Ovary (tissue), 3 donors: ENCODE measurements around the gene TFG.

Experiments
- EP300 ChIP-seq: sonication (generic); formaldehyde crosslinking; IDR thresholded peaks from one replicate; pipeline ENCODE4 v1.6.1; 2017; ENCODE audit warnings: antibody characterized with exemption
- TF ChIP-seq, protein P1 (sequence below), 3 donors: fragments of 450-650 bp in 2 of 3; fragments of 200-600 bp in 1 of 3; IDR thresholded peaks; one replicate each; pipeline versions ENCODE4 v1.5.1 to v1.8.0; 2016 to 2022; ENCODE audit warnings: antibody characterized with exemption in 3 of 3, mild to moderate bottlenecking in 1 of 3
- donor health status: DM: no; HTN: no; CAD: no.

DNA sequence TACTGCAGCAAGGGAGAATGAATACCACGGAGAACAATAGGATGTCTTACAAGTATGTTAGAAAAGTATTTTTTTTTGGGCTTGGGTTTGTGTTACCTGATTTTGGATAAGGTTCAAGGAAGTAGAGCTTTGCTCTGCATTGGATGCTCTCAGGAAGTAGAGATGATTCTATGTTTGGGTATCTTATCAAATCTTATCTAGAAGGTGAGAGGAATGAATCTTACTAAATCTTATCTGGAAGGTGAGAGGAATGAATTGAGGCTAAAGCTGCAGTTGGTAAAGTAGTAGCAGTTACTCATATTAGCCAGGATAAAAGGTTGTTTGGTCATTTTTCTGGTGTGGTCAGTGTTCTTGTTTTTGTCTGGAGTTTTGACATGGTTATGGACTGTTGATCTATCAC, 17.4 kb downstream of the TFG start:
- TF ChIP-seq, protein P1, sequence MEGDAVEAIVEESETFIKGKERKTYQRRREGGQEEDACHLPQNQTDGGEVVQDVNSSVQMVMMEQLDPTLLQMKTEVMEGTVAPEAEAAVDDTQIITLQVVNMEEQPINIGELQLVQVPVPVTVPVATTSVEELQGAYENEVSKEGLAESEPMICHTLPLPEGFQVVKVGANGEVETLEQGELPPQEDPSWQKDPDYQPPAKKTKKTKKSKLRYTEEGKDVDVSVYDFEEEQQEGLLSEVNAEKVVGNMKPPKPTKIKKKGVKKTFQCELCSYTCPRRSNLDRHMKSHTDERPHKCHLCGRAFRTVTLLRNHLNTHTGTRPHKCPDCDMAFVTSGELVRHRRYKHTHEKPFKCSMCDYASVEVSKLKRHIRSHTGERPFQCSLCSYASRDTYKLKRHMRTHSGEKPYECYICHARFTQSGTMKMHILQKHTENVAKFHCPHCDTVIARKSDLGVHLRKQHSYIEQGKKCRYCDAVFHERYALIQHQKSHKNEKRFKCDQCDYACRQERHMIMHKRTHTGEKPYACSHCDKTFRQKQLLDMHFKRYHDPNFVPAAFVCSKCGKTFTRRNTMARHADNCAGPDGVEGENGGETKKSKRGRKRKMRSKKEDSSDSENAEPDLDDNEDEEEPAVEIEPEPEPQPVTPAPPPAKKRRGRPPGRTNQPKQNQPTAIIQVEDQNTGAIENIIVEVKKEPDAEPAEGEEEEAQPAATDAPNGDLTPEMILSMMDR (IDR thresholded peaks at IDR 0.05) = no peak
- TF ChIP-seq EP300 = no peak
